ENCODE results near the gene LIG1.
A peak's percentile ranks its signal among the peaks of the same experiment; 100 is the strongest.

Gene LIG1

GRCh38 chr19:48181505-48181904 is 11.4 kb upstream of the LIG1 start:
- DNase-seq = no peak

- no peak for DNase-seq
Measured at GRCh38 chr19:48176226-48176625, 6.1 kb upstream of the LIG1 start.

DNA sequence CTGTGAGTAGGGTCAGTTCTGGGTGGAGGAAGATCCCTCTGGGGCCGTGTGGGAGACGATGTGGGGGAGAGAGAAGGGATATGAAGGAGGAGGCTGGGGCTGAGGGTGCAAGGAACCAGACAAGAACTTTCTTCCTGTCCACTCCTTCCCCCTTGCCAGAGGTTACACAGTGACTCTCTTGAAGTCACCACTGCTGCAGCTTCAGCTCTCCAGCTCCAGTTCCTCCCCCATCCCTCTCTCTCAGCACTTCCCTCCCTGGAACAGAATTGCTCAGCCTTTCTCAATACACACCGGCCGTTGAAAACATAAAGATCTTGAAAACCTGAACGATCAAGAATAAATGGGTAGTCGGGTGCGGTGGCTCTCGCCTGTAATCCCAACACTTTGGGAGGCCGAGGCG is 5.4 kb upstream of the LIG1 start:
- no peak for DNase-seq

GRCh38 chr19:48174445-48175030 is 4.4 kb upstream of the LIG1 start:
- no peak for DNase-seq

DNA sequence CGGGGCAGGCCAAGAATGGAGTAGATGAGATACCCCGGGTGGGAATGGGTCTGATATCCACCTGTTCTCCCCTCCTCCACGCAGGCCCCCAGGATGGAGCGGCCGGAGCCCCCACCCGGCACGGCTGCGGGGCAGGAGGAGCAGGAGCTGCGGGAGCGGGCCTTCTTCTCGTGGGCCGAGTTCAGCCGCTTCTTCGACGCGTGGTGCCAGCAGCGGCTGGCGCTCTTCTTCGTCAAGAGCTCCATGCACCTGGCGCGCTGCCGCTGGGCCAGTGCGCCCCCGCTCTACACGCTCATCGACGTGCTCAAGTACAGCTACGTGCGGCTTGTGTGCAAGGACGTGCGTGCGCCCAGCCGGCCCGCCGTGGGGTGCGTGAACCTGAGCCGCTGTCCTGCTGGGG is 1.6 kb upstream of the LIG1 start:
- no peak for DNase-seq

- no peak for DNase-seq
Measured at GRCh38 chr19:48170817-48171347, 738 bp upstream of the LIG1 start.

DNA sequence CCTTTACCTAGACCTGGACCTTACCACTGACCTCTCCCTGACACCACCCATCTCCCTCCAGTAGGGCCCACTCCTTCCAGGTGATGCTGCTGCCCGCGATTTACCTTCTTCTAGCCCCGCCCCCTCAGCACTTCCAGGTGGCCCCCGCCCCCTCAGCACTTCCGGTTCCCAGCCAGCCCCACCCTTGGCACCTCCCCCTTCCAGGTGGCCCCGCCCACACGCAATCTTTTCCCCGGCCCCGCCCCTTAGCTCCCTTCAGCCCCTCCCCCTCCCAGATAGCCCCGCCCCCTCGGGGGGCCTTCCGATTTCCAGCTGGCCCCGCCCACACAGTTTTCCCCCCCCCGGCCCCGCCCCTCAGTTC is 586 bp downstream of the LIG1 start:
- peak; percentile 71 for DNase-seq

GRCh38 chr19:48168689-48169088 is 1.5 kb downstream of the LIG1 start:
- no peak for DNase-seq

DNA sequence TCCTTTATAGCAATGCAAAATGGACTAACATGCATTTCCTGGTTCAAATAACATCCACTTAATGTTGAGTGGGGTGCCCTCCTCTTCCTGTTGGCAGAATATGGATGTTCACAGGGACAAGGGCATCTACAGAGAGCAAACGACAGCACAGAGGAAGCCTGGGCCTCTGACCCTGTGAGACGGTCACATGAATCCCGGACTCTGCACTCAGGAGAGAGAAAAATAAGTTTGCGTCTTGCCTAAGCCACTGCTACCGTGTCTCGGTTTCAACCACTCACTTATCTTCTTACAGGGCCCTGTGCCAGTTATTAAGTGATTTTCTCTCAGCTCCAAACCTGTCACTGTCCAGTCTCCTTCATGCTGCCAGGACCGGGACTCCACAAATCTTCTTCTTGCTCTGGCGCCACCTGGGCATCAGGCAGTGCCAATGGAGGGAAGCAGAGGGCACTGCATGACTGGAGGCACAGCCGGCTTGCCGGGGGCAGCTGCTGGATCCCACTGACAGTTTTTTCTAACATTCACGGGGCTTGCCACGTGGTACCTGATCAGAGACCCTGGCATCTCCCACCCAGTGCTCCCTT is 11.8 kb downstream of the LIG1 start:
- DNase-seq = no peak

DNA sequence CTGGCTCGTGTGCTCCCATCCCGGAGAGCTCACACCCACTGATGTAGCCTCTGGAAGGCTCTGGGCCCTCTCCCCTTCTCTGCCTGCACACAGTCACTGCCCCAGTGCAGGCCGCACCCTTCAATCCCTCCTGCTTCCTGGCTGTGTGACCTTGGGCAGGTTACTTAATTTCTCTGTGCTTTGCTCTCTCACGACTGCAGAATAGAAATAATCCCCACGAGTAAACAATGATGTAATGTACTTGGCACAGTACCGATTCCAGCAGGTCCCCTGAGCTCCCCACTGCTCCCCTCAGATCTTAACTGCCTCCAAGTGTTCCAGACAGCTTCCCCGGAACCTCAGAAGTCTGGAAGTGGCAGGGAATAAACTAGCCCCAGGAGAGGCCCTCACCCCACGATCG is 16.1 kb downstream of the LIG1 start:
- no peak for DNase-seq

DNA sequence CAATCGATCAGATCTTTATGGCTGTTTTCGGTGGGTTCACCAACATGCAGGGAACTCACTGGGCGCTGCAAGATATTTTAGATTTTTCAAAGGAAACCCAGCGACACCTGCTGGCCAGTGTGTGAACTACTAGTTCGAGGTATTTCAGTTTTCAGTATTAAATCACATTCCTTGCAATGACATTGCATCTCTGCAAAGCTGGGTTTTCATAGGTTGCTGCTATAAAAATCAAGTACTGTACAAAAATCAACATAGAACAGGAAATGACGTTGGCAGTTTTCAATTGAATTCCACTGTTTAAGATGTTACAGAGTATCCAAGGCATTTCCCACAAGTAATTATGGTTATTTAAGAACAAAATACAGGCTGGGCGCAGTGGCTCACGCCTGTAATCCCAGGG is 17.6 kb downstream of the LIG1 start:
- DNase-seq = peak; percentile 58

DNA sequence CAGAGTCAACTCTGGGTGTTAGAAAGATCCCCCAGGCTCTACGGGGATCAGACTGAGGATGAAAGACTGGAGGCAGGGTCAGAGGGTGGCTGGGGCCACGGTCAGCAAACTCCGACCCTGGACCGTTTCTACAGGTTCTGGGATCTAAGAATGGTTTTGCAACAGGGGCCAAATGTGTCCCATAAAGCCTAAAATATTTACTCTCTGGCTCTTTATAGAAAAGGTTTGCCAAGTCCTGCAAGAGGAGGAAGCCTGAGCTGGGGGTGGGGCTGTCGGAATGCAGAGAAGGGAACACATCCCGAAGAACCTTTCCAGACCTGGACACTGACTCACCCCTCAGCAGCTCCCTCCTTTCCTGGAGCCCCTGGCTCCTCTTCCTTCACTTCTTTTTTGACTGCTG is 20.7 kb downstream of the LIG1 start:
- DNase-seq = no peak

- no peak for DNase-seq
Measured at GRCh38 chr19:48148576-48148975, 21.6 kb downstream of the LIG1 start.

GRCh38 chr19:48147597-48148175 is 22.5 kb downstream of the LIG1 start:
- DNase-seq = no peak

DNA sequence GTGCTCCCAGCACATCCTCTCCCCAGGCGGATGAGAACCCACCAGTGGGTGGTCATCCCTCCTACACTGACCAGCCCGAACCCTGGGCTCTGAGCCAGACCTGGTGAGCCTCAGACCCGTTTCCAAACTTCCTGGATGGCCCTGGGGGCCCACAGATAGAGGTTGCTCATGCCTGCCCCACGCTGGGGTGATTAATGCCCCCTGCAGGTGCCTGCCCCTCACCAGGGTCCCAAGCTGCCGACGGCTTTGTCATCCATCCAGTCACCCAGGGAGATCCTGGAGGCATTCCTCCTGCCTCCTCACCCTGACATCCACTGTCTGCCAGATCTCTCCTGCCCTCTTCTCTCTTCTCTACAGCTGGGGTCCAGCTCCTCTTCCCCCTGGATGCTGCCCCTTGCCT is 31.1 kb downstream of the LIG1 start:
- no peak for DNase-seq

GRCh38 chr19:48137411-48137810 is 32.7 kb downstream of the LIG1 start:
- DNase-seq = no peak

DNA sequence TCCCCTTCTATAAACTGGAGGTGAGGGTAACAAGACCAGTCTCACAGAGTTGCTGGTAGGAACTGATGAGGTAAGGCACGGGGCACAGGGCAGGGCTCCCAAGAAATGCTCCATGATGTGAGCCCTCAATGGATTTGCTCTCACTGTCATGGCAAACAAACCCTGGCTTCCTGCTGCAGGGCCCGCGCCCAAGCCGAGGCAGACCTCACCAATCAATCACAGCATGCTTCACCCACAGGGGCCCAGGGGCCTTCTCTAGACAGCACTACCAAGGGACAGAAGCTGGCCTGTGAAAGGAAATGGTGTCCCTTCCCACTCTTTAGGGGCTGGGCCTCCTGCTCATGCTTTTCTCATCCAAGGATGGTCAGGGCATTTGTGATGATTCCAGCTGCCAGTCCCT is 33.6 kb downstream of the LIG1 start:
- DNase-seq = no peak

DNA sequence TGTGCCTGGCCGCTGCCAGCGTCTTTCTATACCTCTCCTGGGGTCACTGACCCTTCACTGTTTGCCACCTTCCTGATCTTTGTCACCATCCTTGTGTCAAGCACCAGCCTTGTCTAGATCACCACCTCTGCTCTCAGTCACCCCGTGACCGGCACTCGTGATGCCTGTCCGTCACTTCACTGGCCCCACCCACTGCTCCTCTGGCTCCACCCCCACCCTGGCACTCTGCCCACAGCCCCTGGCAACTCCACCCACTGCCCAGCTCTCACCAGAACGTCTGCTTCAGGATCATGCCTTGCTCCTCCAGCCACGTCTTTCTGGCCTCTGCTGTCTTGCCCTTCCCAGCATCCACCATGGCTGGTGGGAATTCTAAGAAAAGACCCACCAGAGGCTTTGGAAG is 34.7 kb downstream of the LIG1 start:
- DNase-seq = no peak

GRCh38 chr19:48133094-48133493 is 37.0 kb downstream of the LIG1 start:
- no peak for DNase-seq

DNA sequence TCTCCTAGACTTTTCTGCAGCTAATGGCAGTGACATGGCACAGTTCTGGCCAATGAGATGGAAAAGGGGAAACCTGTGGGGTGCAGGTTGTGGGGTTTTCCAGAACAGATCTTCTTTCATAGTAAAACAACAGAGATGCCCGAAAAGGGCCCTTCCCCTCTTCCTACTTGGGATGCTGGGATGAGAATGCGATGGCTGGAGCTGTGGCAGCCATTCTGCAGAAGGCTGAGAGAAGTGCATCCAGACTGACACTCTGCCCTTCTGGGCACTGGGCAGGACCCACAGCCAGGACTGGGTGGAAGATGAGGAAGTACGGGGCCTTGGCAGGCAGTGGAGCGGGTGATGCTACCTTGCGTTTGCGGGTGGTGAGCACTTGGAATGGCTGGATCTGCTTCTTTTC is 42.6 kb downstream of the LIG1 start:
- no peak for DNase-seq

GRCh38 chr19:48123907-48124651 is 46.1 kb downstream of the LIG1 start:
- DNase-seq = peak; percentile 47

GRCh38 chr19:48122421-48122820 is 47.7 kb downstream of the LIG1 start:
- DNase-seq = no peak

DNA sequence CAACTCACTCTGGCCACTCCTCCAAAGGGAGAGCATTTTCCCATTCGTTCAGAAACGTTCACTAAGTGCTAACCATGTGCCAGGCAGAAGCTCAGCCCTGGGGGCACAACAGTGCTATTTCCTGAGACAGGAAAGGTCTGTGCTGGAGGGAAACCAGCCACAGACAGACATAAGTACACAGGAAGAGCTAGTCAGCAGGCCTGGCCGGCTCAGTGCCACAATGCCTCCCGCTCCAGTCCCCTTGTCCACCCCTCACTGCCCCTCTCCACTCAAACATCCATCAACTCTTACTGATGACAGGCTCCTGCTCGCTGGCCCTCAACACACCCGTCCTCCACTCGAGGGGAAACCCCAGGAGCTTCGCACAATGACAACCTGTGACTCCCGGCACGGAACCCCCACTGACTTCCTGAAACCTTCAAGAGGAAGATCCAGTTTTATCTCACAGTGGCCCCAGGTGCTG is 48.2 kb downstream of the LIG1 start:
- DNase-seq = no peak

DNA sequence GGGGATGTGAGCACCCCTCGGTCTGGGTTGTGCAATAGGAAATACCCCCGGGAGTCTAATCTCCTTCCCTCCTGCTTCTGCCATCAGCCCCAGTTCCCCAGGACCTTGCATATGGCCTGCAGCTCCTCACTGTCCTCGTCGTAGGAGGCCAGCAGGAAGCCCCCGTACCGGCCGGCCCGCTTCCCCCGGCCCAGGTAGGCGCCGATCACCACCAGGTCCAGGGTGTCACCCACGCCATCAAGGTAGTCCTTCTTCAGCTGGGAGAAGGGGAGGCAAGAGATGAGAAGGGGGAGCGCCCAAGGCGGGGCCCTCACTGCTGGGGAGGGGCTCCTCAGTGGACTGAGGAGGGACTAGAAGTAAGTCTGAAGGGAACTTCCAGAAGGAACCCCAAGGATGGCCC is 49.1 kb downstream of the LIG1 start:
- DNase-seq = no peak

All from fibroblast of skin of scalp (primary cell).